Measurements from ENCODE around the gene COTL1.
"Not testable (repeated sequence)": the region's sequence is repeated elsewhere in the genome, so short reads cannot be mapped to it uniquely, and the experiment has no call there.

Gene COTL1

GRCh38 chr16:84567286-84567962 lies 50.5 kb downstream of the COTL1 start:
- Mint-ChIP-seq H3K9me3 (ENCODE audit: low read depth) (no peaks in the 10 kb centered on the region), H3K36me3 (peaks cover 13% of the 10 kb centered on the region), H3K4me1 (ENCODE audit: low read depth) (peaks cover 24% of the 10 kb centered on the region), H3K4me3 (no peak overlapping the region), H3K27ac (peak overlapping the region; percentile 35), H3K27me3 (no peaks in the 10 kb centered on the region)

GRCh38 chr16:84566545-84567257 lies 51.2 kb downstream of the COTL1 start:
- H3K27me3 Mint-ChIP-seq, result no peaks in the 10 kb centered on the region
- peaks cover 18% of the 10 kb centered on the region for H3K4me1 Mint-ChIP-seq (ENCODE audit: low read depth)
- peaks cover 13% of the 10 kb centered on the region for H3K36me3 Mint-ChIP-seq

GRCh38 chr16:84565669-84566495 lies 52.0 kb downstream of the COTL1 start:
- no peaks in the 10 kb centered on the region for H3K9me3 Mint-ChIP-seq (ENCODE audit: low read depth)
- peaks cover 9% of the 10 kb centered on the region for H3K36me3 Mint-ChIP-seq
- H3K27me3 Mint-ChIP-seq, result no peaks in the 10 kb centered on the region
- H3K4me1 Mint-ChIP-seq (ENCODE audit: low read depth), result peaks cover 16% of the 10 kb centered on the region
- no peak overlapping the region for H3K27ac Mint-ChIP-seq
- H3K4me3 Mint-ChIP-seq, result no peak overlapping the region

More at GRCh38 chr16:84566545-84567257, 51.2 kb downstream of the COTL1 start:
- H3K9me3 Mint-ChIP-seq (ENCODE audit: low read depth), result no peaks in the 10 kb centered on the region
- H3K27ac Mint-ChIP-seq, result no peak overlapping the region
- no peak overlapping the region for H3K4me3 Mint-ChIP-seq

GRCh38 chr16:84563786-84564420 lies 54.0 kb downstream of the COTL1 start:
- H3K4me1 Mint-ChIP-seq (ENCODE audit: low read depth), result peaks cover 10% of the 10 kb centered on the region
- H3K27ac Mint-ChIP-seq, result peak overlapping the region; percentile 16
- H3K4me3 Mint-ChIP-seq, result no peak overlapping the region
- H3K9me3 Mint-ChIP-seq (ENCODE audit: low read depth), result no peaks in the 10 kb centered on the region
- no peaks in the 10 kb centered on the region for H3K27me3 Mint-ChIP-seq
- H3K36me3 Mint-ChIP-seq, result peaks cover 3% of the 10 kb centered on the region

- no peaks in the 10 kb centered on the region for H3K27me3 Mint-ChIP-seq
- H3K9me3 Mint-ChIP-seq (ENCODE audit: low read depth), result no peaks in the 10 kb centered on the region
- H3K4me3 Mint-ChIP-seq, result no peak overlapping the region
- H3K36me3 Mint-ChIP-seq, result peaks cover under 1% of the 10 kb centered on the region
- peaks cover 3% of the 10 kb centered on the region for H3K4me1 Mint-ChIP-seq (ENCODE audit: low read depth)
- no peak overlapping the region for H3K27ac Mint-ChIP-seq
Measured at GRCh38 chr16:84563064-84563715, 54.7 kb downstream of the COTL1 start.

GRCh38 chr16:84562174-84562815 lies 55.6 kb downstream of the COTL1 start:
- Mint-ChIP-seq H3K27me3 (no peaks in the 10 kb centered on the region), H3K9me3 (ENCODE audit: low read depth) (no peaks in the 10 kb centered on the region), H3K4me3 (no peak overlapping the region), H3K4me1 (ENCODE audit: low read depth) (no peaks in the 10 kb centered on the region), H3K36me3 (no peaks in the 10 kb centered on the region), H3K27ac (no peak overlapping the region)

GRCh38 chr16:84561291-84561690 lies 56.6 kb downstream of the COTL1 start:
- Mint-ChIP-seq H3K36me3 (no peaks in the 10 kb centered on the region), H3K27ac (no peak overlapping the region), H3K9me3 (ENCODE audit: low read depth) (no peaks in the 10 kb centered on the region), H3K4me1 (ENCODE audit: low read depth) (no peaks in the 10 kb centered on the region), H3K4me3 (no peak overlapping the region), H3K27me3 (no peaks in the 10 kb centered on the region)

- Mint-ChIP-seq H3K9me3 (ENCODE audit: low read depth) (no peaks in the 10 kb centered on the region), H3K27ac (peak overlapping the region; percentile 66), H3K4me1 (ENCODE audit: low read depth) (peaks cover 9% of the 10 kb centered on the region), H3K27me3 (no peaks in the 10 kb centered on the region), H3K36me3 (no peaks in the 10 kb centered on the region), H3K4me3 (no peak overlapping the region)
Measured at GRCh38 chr16:84560269-84560668, 57.6 kb downstream of the COTL1 start.

- peak overlapping the region; percentile 28 for H3K27ac Mint-ChIP-seq
Measured at GRCh38 chr16:84559311-84559932, 58.5 kb downstream of the COTL1 start.

GRCh38 chr16:84558850-84559249 lies 59.0 kb downstream of the COTL1 start:
- H3K27ac Mint-ChIP-seq; H3K36me3 Mint-ChIP-seq; H3K27me3 Mint-ChIP-seq; H3K9me3 Mint-ChIP-seq (ENCODE audit: low read depth); H3K4me3 Mint-ChIP-seq: not testable (repeated sequence)
- peaks cover 23% of the 10 kb centered on the region for H3K4me1 Mint-ChIP-seq (ENCODE audit: low read depth)

More at GRCh38 chr16:84559311-84559932, 58.5 kb downstream of the COTL1 start:
- Mint-ChIP-seq H3K27me3 (no peaks in the 10 kb centered on the region), H3K36me3 (no peaks in the 10 kb centered on the region), H3K4me1 (ENCODE audit: low read depth) (peaks cover 17% of the 10 kb centered on the region), H3K4me3 (no peak overlapping the region), H3K9me3 (ENCODE audit: low read depth) (no peaks in the 10 kb centered on the region)

- H3K36me3 Mint-ChIP-seq, result no peaks in the 10 kb centered on the region
- no peaks in the 10 kb centered on the region for H3K9me3 Mint-ChIP-seq (ENCODE audit: low read depth)
- no peak overlapping the region for H3K4me3 Mint-ChIP-seq
- no peaks in the 10 kb centered on the region for H3K27me3 Mint-ChIP-seq
- no peak overlapping the region for H3K27ac Mint-ChIP-seq
- H3K4me1 Mint-ChIP-seq (ENCODE audit: low read depth), result peaks cover 35% of the 10 kb centered on the region
Measured at GRCh38 chr16:84557504-84557903, 60.4 kb downstream of the COTL1 start.

GRCh38 chr16:84557059-84557458 lies 60.8 kb downstream of the COTL1 start:
- no peak overlapping the region for H3K4me3 Mint-ChIP-seq
- no peaks in the 10 kb centered on the region for H3K36me3 Mint-ChIP-seq
- no peak overlapping the region for H3K27ac Mint-ChIP-seq
- no peaks in the 10 kb centered on the region for H3K27me3 Mint-ChIP-seq
- peaks cover 39% of the 10 kb centered on the region for H3K4me1 Mint-ChIP-seq (ENCODE audit: low read depth)
- no peaks in the 10 kb centered on the region for H3K9me3 Mint-ChIP-seq (ENCODE audit: low read depth)

- no peak overlapping the region for H3K27ac Mint-ChIP-seq
- no peaks in the 10 kb centered on the region for H3K36me3 Mint-ChIP-seq
- H3K4me1 Mint-ChIP-seq (ENCODE audit: low read depth), result peaks cover 47% of the 10 kb centered on the region
Measured at GRCh38 chr16:84555418-84556196, 62.3 kb downstream of the COTL1 start.

More at GRCh38 chr16:84555418-84556196, 62.3 kb downstream of the COTL1 start:
- H3K27me3 Mint-ChIP-seq, result no peaks in the 10 kb centered on the region
- no peak overlapping the region for H3K4me3 Mint-ChIP-seq
- H3K9me3 Mint-ChIP-seq (ENCODE audit: low read depth), result no peaks in the 10 kb centered on the region

All from activated naive CD8-positive, alpha-beta T cell (primary cell).